Upper lobe of left lung (tissue), 4 donors: ENCODE results near the gene OPCML.

ENCODE experiments used
- CTCF ChIP-seq, 6 experiments: fragments of 450-650 bp in 4 of 6; fragments of 200-600 bp in 2 of 6; sonication (generic) in 2 of 6; IDR thresholded peaks; one replicate each; pipeline ENCODE4 v1.5.1; 2016 to 2019; ENCODE audit warnings: antibody characterized with exemption in 6 of 6
- POLR2AphosphoS5 ChIP-seq, 2 donors: sonication (generic); formaldehyde crosslinking; IDR thresholded peaks; one replicate each; pipeline ENCODE4 v1.5.1; 2017; ENCODE audit warnings: antibody characterized with exemption in 2 of 2

- TF ChIP-seq POLR2AphosphoS5 (IDR thresholded peaks at IDR 0.05), result peak in 1 of 2 donors; percentile 59
- TF ChIP-seq CTCF (IDR thresholded peaks at IDR 0.05), result no peak
These were observed 874.3 kb downstream of the OPCML start for GRCh38 chr11:132658004-132658403.
